ENCODE data around the gene TENM3.

GRCh38 chr4:182443070-182443469 lies 199.9 kb downstream of the TENM3 start:
- TF ChIP-seq CTCF (IDR thresholded peaks at IDR 0.05; ENCODE audit: low read depth, low read length) = no peak
- no peak for TF ChIP-seq POLR2A (IDR thresholded peaks at IDR 0.05; ENCODE audit: extremely low read depth, insufficient read length)
- no peak for TF ChIP-seq MYC (IDR thresholded peaks at IDR 0.05; ENCODE audit: low read depth, low read length)
